ENCODE measurements around the gene PALS1.

- TF ChIP-seq CTCF (IDR thresholded peaks at IDR 0.05; ENCODE audit: control extremely low read depth in 1 of 3, insufficient read depth in 1 of 3, low read depth in 1 of 3, low read length in 3 of 3) (no peak), MAX (IDR thresholded peaks at IDR 0.05) (no peak), POLR2A (IDR thresholded peaks at IDR 0.05; ENCODE audit: control extremely low read depth in 1 of 2, low read depth in 2 of 2, low read length in 2 of 2) (no peak), POU5F1 (IDR thresholded peaks at IDR 0.05; ENCODE audit: low read depth, low read length) (no peak), RAD21 (IDR thresholded peaks at IDR 0.05 in 1 of 2, conservative IDR thresholded peaks at IDR 0.05 in 1 of 2; ENCODE audit: low read depth in 2 of 2, low read length in 2 of 2) (no peak), USF2 (IDR thresholded peaks at IDR 0.05; ENCODE audit: low read length) (no peak), POLR2AphosphoS5 (IDR thresholded peaks at IDR 0.05; ENCODE audit: low read depth, low read length) (no peak), RFX5 (IDR thresholded peaks at IDR 0.05; ENCODE audit: borderline replicate concordance, low read depth, low read length) (no peak), SUZ12 (IDR thresholded peaks at IDR 0.05; ENCODE audit: low read length) (no peak)
Measured at GRCh38 chr14:67269298-67270060, 28.2 kb downstream of the PALS1 start.
